Stimulated activated CD8-positive, alpha-beta memory T cell treated with anti-CD3 and anti-CD28 coated beads, Interleukin-4, amount 100 ng/mL, for 48 hours (primary cell): ENCODE data around the gene TCF7L2.

ENCODE experiments used
- DNase-seq: peaks from one replicate; pipeline ENCODE4 v3.0.0-alpha.2; 2020

TCF7L2 gene

DNA sequence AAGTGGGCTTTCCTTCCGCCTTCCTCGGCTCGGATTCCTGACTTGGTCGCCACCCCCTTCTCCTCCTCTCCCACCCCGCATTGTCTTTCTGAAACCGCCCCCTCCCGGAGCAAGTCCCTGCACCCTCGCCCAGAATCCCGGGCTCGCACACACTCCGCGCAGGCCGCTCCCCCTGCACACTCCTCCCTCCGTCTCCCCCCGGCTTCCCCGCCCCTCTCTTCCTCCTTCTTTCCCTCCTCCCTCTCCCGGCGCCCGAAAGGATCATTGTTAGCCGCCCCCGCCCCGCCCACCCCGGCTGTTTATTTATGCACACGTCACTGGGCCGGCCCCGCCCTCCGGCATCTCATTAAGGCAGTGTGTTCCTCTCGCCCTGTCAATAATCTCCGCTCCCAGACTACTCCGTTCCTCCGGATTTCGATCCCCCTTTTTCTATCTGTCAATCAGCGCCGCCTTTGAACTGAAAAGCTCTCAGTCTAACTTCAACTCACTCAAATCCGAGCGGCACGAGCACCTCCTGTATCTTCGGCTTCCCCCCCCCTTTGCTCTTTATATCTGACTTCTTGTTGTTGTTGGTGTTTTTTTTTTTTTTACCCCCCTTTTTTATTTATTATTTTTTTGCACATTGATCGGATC lies at the start of gene TCF7L2:
TSS of gene TCF7L2 (plus strand) at position 373 of the 633 bp plus-strand sequence. CDS start 510 bp downstream, outside the sequence.
- DNase-seq, result peak; percentile 63

DNA sequence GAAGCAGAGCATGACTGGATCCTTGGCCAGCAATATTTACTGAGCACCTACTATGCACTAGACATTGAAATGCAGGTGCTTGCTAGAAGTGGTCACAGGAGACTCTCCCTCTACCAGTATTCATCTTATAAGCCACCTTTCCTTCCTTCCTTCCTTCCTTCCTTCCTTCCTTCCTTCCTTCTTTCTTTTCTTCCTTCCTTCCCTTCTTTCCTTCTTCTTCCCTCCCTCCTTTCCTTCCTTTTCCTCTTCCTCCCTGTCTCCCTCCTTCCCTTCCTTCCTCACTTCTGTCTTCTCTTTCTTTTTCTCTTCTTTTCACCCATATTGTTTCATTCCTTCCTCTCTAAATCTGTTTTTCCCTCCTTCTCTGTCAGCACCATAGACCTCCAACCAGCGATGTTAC lies 47.3 kb upstream of the TCF7L2 start:
- DNase-seq, result no peak

DNA sequence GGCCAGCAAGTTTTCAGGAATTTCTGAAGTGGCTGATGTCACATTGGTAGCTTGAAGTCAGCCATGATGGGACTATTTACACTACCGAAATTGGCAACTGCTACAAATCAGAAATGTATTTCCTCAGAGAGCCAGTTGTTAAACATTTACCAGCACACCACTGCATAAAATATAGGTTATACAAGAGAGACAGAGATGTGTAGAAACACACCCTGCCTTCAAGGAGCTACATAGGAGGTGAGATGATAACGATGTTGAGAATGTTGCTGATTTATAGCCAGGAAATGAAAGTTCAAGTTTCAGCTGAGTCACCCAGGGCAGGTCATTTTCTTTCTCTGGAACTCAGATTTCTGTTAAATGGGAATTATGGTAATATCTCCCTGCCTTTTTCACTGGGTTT lies 46.0 kb upstream of the TCF7L2 start:
- no peak for DNase-seq

DNA sequence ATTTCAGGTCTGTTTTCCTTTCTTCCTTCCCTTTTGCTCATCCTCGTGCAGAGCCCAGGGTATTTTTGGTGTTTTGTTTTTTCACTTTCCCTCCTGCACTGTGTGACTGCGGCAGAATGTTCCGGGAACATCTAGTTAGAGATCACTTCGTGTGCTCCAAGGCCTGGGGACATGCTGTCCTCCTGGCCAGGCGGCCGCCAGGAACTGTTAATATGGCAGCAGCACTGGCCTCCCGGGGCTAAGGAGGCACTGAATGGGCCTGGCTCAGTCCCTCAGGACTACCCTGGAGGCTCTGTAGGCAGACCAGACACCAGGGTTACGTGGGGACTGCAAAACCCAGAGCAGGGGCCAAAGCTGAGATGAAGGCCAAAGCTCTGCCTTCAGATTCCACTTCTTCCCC lies 43.1 kb upstream of the TCF7L2 start:
- DNase-seq, result no peak

DNA sequence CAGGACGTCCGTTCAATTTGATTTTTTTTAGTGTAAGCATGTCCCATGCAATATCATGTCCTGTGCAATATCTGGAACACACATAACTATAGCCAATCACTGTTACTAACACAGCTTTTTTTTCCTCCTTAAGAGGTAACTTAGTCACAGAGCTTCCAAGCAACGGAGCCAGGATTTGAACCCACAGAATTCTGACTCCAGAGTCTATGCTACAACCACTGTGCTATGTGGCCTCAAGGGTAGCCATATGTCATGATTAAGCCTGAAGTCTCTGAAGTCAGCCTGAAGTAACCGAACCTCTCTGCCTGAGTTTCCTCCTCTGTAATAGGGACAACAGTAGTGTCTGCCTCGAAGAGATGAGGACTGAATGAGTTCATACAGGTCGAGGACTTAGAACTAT lies 42.2 kb upstream of the TCF7L2 start:
- no peak for DNase-seq

DNA sequence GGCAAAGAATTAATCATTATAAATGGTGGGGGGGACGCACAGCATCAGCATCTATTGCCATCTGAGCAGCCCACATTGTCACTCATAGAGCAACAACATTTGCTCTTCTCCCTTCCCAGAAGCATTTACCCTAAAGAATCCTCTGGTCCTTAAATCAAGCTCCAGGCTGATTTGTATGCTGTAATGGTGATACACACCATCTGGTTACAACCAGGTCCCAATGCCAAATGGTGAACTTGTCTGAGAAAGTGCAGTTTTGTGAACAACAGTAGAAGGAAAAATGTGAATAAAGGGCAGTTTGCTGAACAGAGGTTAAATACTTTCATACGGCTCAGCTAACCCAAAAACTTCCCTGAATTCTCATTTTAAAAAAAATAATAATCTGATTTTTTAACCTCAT lies 38.8 kb upstream of the TCF7L2 start:
- DNase-seq, result no peak

DNA sequence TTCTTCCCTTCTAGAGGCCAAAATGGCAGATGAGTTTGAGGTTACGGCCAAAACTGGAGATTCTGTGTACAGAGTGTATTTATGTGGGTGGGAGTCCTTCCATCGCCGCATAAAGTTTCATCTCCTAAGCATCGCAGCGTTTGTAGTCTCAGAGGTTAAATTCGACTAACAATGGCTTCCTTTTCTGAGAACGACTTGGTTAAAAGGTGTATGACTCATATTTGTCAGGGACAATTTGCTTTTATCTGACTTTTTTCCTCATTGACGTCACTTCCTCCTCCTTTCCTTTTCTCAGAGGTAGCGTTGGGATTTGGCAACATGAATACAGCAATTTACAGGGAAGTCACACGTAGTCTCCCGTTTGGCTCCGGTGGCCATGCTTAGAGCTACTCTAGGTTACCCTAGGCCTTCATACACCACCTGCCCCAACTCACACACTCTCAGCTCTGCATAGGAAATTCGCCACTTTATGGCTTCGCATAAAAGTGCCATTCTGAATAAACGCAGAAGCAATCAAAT lies 37.6 kb upstream of the TCF7L2 start:
- DNase-seq, result no peak

DNA sequence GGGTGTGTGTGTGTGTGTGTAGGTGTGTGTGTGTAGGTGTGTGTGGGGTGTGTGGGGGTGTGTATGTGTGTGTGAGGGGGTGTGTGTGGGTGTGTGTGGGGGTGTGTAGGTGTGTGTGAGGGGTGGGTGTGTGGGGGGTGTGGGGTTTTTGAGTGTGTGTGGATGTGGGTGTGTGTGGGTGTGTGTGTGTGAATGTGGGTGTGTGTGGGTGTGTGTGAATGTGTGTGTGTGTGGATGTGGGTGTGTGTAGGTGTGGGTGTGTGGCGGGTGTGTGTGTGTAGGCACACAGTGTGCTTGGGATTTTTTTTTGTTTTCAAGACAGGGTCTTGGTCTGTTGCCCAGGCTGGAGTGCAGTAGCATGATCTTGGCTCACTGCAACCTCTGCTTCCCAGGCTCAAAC lies 36.8 kb upstream of the TCF7L2 start:
- DNase-seq, result no peak

DNA sequence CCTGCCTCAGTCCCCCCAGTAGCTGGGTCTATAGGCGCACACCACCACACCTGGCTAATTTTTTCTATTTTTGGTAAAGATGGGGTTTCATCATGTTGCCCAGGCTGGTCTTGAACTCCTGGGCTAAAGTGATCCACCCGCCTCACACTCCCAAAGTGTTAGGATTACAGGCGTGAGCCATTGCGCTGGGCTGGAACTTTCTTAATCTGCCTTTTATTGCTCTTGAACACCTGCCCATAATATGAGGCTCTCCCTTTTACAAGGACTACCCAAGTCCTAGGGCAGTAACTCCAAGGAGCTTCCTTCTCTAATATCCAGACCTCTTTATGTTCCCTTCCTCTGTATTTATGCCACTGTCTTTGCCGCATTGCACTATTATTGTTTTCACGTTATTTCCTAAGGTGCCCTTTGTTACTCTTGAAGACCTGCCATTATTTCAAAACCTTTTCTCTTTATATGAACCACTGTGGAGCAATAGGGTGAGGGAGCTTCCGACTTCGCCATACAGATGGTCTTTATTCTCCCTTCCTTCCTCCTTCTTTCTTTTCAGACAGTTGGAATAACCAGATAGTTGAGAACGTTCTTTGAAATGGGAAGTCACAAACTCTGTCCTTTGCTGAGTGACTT lies 36.3 kb upstream of the TCF7L2 start:
- DNase-seq, result no peak

DNA sequence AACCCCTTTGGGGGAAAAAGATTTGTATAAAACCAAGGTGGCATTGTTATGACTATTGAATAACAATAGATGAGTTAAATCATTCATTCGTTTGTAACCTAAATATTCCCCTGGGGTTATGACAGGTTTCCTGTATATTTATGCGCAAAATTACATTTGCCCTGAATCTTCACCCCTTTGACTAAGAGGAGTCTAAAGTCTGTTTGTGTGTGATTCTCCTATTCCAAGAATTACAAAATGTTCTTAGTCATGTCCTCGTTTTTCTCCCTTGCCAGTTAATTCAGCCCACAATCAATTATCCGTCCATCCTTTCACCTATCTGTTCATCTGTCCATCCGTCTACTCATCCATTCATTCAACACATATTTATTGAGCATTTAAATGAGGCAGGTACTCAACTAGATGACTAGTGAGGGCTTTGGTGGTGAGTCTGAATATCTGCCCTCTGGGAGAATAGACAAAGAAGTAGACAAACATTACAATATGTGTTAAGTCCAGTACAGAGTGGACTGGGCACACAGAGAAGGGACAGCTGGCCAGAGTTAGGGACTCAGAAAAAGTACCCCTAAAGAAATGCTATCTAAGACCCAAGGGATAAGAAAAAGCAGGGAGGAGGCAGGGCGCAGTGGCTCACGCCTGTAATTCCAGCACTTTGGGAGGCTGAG lies 35.6 kb upstream of the TCF7L2 start:
- no peak for DNase-seq

DNA sequence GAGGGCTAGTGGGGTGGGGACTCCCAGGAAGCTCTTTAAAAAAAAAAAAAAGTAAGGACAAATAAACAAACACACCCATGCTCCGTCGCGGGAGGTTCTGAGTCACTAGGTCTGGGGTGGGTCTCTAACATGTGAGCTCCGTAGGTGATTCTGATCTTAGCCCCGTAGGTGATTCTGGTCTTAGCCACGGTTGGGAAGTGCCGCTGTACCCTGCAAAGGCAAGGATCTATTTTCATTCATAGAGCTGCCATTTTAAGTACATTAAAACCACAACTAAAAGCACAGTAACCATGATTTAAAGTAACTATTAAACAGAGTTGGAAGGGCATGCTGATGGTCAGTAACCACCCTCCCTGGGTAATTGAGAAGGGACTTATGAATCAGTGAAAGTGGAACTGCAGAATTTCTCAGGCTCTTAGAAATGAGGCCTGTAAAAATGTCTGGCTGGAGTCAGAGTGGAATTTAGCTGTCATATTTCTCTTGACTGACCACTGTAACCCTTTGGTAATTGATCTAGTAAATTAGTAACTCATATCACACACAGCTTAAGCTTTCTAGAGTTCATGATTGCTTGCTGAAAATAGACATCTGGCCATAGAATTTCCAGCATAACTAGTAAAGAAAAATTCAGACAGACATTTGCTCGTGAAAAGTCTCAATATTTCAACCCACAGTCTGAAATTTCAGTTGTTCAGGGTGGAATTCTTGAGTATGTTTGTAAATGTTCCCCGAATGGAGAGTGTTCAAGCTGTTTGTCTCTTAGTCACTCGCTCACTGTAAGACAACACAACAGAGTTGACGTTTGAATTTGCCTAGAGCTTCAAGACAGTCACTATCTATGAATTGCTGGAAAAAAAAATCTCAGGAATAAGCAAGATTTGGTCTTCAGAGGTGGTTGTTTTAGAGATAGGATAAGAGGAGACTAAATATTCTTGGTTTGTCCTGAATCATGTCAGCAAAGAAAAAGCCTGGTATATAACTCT lies 34.2 kb upstream of the TCF7L2 start:
- DNase-seq, result no peak

DNA sequence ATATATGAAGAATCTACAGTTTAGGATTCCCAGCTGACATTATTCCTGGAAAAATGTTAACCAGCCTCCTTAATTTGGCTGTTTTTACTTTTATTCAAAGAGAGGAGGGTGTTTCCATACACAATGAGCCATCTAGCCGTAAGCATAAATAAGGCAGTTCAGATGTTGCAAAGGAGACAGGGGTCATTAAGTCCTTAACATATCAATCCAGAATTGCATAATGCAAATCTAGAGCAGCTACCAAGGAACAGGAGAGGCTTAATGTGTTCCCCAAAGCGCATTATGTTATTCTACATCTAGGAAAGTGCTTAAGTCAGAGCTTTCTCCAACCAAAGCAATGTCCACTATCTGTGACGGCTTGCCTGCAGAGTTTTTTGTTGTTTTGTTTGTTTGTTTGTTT lies 32.4 kb upstream of the TCF7L2 start:
- DNase-seq, result no peak

DNA sequence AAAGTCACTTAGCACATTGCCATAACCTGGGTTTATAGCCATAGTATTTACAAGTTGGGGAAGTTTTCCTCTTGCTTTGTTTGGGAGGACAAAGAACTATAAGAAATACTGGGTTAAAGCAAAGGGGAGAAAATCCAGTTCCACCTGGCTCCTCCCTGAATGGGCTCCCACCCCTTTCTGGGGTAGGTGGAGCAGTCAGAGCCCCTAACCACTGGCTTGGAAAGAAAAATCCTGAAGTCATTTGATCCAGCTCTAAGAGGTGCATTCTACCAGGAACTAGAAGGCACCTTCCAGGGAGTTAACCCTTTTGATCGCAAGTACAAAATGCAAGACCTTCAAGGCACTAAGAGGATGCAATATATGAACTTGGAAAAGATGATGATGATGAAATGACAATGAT lies 31.3 kb upstream of the TCF7L2 start:
- no peak for DNase-seq

DNA sequence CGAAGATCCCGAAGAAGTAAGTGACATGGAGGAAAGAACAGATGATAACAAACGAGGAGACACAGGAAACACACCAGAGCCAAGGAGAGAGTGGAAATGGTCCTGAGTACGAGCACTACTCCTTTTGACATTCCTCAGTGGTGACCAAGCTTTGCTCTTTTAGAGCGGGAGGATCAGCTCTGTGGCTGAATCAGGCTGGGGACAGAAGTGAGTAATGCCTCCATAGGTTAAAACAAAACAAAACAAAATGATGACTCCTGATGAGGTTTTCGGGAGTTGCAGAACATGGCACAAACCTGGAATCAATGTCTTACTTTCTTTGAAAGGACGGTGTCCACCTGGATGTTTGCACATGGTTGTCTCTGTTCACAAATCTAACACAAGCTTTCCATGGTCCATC lies 30.3 kb upstream of the TCF7L2 start:
- no peak for DNase-seq

DNA sequence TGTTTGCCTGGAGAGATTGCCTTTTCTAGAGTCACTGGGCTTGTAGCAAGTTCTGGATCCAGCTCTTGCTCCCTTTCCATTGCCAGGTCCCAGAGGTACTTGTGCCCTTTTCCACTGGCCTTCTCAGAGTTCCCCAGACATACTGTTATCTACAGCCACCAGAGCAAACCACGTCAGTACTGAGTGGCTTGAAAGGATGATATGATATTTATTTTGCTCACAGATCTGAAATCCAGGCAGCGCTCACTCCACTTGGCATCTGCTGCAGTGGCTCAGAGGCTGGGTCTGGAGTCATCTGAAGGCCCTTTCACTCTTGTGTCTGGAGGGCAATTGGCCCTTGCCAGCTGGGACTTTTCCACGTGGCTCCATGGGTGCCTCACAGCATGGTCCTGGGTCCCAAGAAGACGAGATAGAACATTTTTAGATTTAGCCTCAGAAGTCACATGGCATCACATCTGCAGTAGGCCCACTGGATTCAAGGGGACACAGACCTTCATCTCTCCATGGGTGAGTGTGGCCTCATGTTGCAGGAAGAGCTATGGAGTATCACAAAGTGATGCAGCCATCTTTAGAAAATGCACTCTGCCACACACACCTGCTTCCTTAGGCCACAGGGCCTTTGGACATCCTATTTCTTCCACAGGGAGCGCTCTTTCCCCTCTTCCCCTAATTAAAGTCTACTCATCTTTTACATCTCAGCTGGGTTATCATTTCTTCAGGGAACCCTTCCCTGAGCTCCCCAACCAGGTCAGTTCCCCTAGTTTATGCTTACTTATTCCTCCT lies 22.9 kb upstream of the TCF7L2 start:
- no peak for DNase-seq

DNA sequence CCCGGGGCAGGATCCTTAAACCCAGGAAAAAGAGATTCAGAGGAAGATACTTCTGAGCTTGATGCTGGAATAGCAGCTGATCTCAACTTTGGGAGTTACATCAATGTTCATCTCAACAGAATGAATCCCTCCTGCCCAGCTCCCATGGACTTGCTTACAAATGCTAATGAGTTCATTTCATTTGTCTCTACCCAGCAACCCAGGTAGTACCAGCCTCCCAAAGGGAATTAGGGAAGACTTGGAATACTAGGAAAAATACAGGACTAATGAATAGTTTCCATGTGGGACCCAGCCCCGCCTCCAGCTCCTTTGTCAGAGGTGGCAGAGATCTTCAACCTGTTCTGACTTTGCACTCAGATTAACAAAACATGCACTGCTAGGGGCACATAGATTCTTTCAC lies 22.1 kb upstream of the TCF7L2 start:
- no peak for DNase-seq

DNA sequence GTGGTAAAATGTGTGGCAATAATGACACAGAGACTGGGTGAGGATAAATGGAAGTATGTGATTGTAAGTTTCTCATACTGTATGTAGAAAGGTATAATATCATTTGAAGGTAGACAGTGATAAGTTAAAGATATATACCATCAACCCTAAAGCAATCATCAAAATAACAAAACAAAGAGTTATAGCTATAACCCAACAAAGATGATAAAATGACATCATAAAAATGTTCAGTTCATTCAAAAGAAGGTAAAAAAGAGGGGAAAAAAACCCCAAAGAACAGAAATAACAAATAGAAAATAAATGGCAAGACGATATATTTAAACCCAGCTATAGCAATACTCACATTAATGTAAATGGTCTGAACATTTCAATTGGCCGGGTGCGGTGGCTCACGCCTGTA lies 17.4 kb upstream of the TCF7L2 start:
- DNase-seq, result no peak

DNA sequence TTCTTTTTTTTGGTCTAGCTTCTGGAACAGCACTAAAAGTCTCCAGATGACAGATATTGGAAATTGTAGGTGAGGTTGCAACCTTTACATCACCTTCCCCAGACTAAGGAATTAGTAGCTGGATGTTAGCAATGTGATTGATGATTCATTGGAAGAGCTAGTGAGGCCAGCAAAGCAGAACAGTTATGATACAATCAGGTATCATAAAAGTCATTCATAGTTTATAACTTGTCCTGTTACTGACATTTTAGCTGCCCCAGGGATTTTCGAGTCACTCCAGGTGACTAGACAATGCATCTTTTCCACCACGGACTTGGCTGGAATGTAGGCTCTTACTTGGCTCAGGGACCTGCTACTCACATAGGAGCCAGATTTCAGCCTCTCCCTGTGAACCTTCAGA lies 15.9 kb upstream of the TCF7L2 start:
- DNase-seq, result no peak

DNA sequence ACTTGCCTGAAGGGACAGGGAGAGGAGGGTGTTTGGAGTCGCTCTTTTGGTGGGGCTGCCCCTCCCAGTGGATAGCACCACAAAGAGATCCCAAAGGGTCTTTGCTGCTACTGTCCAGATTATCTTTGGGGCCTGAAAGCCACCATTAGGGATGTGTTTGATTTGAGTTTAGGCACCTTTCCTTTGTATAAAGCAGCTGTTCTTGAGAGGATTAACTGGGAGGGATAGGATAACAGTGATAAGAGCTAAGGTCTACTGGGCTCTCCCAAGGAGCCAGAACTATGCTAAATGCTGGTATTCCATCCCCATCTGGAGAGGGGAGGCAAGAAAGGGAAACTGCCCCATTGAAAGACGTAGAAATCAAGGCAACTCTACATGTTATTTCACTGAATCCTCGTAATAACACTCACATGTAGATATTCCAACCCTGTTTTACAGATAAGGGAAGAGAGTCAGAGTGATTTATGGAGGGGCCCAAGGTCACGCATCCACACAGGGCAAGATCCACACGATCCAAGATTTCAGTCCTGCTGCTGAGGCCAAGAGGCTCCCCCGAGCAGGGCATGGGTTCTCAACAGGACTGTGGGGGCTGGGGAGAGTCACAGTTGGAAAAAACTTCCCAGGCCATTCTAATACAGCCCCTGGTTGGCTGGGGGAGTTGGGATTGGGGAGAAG lies 11.1 kb upstream of the TCF7L2 start:
- no peak for DNase-seq

DNA sequence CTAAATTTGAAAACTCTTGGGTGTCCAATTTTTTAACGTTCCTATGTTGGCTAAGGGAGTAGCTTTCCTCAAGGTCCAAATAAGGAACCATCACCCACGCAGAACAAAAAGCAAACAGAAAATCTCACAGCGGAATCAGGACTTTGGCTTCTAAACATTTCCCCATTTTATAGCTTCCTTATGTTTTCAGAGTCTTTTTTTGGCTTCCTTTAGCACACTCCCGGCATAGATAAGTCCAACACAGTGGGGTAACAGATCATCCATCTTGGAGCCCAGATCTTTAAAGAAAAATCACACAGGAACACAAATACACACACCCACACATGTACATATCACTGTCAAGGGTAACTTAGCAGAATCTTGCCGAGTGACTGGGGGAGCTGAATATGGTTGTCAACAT lies 4.2 kb upstream of the TCF7L2 start:
- DNase-seq, result no peak

DNA sequence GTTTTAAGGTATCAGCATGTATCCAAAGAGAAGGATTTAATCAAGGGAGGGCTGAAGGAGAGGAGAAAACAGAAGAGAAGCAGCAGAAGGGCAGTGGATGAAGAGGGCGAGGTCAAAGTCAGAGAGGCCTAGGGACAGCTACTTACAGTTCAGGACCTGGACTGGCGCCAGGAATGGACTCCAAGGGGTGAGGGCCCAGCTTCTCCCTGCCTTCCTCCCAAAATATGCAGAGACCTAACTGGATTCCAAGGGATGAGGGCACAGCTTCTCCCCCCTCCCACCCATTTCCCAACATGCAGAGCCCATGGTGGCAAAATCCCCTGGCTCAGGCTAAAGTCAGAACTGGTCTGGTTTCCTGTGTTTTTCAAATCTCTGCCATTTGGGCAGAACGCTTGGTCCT lies 3.4 kb upstream of the TCF7L2 start:
- no peak for DNase-seq

DNA sequence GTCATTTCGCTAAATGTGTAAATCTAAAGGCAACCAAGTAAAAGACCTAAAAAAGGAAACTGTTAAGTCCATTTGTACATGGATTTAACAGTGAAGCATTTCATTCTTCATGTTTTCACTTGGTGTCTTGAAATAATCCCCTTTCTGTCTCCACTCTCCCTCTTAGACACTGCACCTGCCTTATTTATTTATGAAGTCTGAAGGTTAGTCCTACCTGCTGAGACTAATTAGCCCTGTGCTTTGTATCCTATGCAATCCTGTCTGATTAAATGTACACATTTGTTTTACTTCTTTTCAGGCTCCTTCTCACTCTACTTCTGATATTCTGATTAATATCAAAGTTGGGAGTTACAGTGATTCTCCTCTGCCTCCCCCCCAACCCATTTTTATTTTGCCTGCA lies 1.9 kb upstream of the TCF7L2 start:
- DNase-seq, result no peak
